Caco-2 (cell line): ENCODE results near the gene COX15. TPM values are rescaled to one million over a fixed set of nuclear protein-coding genes. Genes with fewer than 3 reads are reported as not detected.

ENCODE experiments used
- BruUV-seq: library from RNA; stranded (reverse); fragments of 400-500 nt; replicated peaks from 2 replicates; lab custom pipeline; 2021; lab: Mats Ljungman, UMichigan
- CTCF ChIA-PET: fragments of 300-600 bp; sonication (Branson Sonifier 250); formaldehyde crosslinking; loops from one replicate; lab custom pipeline; 2022; ENCODE audit warnings: antibody characterized with exemption; lab: Charles Lee
- POLR2A ChIA-PET: fragments of 300-600 bp; sonication (Branson Sonifier 250); formaldehyde crosslinking; loops from one replicate; lab custom pipeline; 2022; ENCODE audit warnings: antibody characterized with exemption; lab: Charles Lee
- DNase-seq, 2 experiments: peaks; one replicate each; pipeline versions ENCODE4 v3.0.0 to v3.0.0-alpha.2; 2020 to 2022
- H3K27me3 ChIP-seq: replicated peaks from 2 replicates; pipeline ENCODE4 v1.6.0; 2011; ENCODE audit warnings: low read length; ENCODE audit not compliant: control insufficient read depth, insufficient read depth
- H3K36me3 ChIP-seq: 2 replicates; pipeline ENCODE4 v1.5.1; 2011; ENCODE audit warnings: low read length; ENCODE audit not compliant: control insufficient read depth, insufficient read depth
- H3K4me1 ChIP-seq: fragments of 250-450 bp; sonication (Bioruptor Pico); 2 replicates; pipeline ENCODE4 v1.5.1; 2020; ENCODE audit warnings: mild to moderate bottlenecking
- H3K4me3 ChIP-seq: 2 replicates; pipeline ENCODE4 v1.5.1; 2011; ENCODE audit warnings: low read depth, mild to moderate bottlenecking, control low read depth, low read length
- H3K9me3 ChIP-seq: fragments of 250-450 bp; sonication (Bioruptor Pico); 2 replicates; pipeline ENCODE4 v1.5.1; 2020; ENCODE audit warnings: mild to moderate bottlenecking, moderate library complexity
- H3K27ac Mint-ChIP-seq: one replicate; pipeline ENCODE4 v1.8.0; 2022; ENCODE audit warnings: mixed read lengths; ENCODE audit not compliant: unreplicated experiment
- H3K27me3 Mint-ChIP-seq: one replicate; pipeline ENCODE4 v1.8.0; 2022; ENCODE audit warnings: mixed read lengths; ENCODE audit not compliant: insufficient read depth, unreplicated experiment
- H3K36me3 Mint-ChIP-seq: one replicate; pipeline ENCODE4 v1.8.0; 2022; ENCODE audit warnings: mild to moderate bottlenecking, mixed read lengths; ENCODE audit not compliant: insufficient read depth, unreplicated experiment
- H3K4me1 Mint-ChIP-seq: one replicate; pipeline ENCODE4 v1.8.0; 2022; ENCODE audit warnings: low read depth, mixed read lengths; ENCODE audit not compliant: unreplicated experiment
- H3K4me3 Mint-ChIP-seq: one replicate; pipeline ENCODE4 v1.8.0; 2022; ENCODE audit warnings: mild to moderate bottlenecking, moderate library complexity, mixed read lengths; ENCODE audit not compliant: unreplicated experiment
- H3K9me3 Mint-ChIP-seq: one replicate; pipeline ENCODE4 v1.8.0; 2022; ENCODE audit warnings: mixed read lengths; ENCODE audit not compliant: unreplicated experiment
- CTCF ChIP-seq, 2 experiments: fragments of 200-600 bp in 1 of 2; IDR thresholded peaks; 1 replicate in 1 of 2; 2 replicates in 1 of 2; pipeline versions ENCODE4 v1.5.1 to v1.8.0; 2011 to 2022; ENCODE audit warnings: antibody characterized with exemption in 1 of 2, control low read depth in 1 of 2, inconsistent platforms in 1 of 2, low read depth in 1 of 2, low read length in 1 of 2, mild to moderate bottlenecking in 1 of 2, moderate library complexity in 1 of 2; ENCODE audit not compliant: insufficient read depth in 1 of 2, severe bottlenecking in 1 of 2, unreplicated experiment in 1 of 2
- intact Hi-C: fragments of 100-400 bp; cut with micrococcal nuclease; formaldehyde crosslinking; loops from one replicate; pipeline ENCODE4 v1.10.0; 2022; ENCODE audit not compliant: unreplicated experiment
- total RNA-seq: library from RNA; stranded (reverse); gene quantifications from 2 replicates; pipeline ENCODE4 v1.2.3, GENCODE V29; 2022

COX15 gene
- total RNA-seq, 1 experiment from 2014 or later, result 47.6 TPM

GRCh38 chr10:99733366-99733765 is 1.4 kb upstream of the COX15 start:
- no TSS peak for BruUV-seq
- intact Hi-C loops, result no loop called here
- no peak for DNase-seq

DNA sequence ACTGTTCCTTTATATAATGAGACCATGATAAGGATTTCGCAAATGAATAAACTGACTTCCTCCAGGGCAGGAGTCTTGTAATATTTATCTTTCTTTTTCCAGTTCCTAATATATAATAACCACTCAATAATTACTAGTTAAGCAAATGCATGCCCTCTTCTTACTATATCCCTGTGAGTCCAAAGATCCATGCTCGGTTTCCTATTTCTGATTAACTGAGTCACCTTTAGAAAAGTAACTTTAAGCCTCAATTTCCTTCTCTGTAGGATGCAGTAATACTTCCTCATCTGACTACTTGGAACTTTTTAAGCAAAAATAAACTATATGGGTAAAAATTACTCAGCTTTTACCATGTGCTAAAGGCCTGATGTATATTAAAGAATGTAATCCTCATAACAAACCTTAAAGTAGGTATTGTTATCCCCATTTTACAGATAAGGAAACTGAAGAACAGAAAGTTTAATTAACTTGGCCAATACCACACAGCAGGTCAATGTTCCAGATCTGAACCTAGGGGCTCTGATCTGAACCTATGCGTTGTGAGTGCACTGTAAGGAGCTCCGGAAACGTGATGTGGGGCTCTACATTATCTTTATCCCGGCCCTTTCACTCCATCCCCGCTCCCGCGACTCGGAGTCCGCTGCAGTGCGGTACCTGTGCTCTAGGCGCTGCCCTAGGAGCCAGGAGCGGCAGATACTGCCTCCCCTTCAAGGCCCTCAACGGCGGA is 458 bp downstream of the COX15 start:
- H3K27me3 Mint-ChIP-seq, result no peaks in the 10 kb centered on the region
- H3K27ac Mint-ChIP-seq, result peak overlapping the region; percentile 97
- DNase-seq, result no peak
- intact Hi-C loops, result loop anchor here (1.0 kb wide), 2 partner anchors 51 to 111 kb away; partner anchors contain the start of genes ABCC2 and SLC25A28
- TSS peak; percentile 83 for BruUV-seq
- H3K27me3 ChIP-seq, result no peaks in the 10 kb centered on the region
- H3K4me1 Mint-ChIP-seq, result peaks cover 13% of the 10 kb centered on the region
- H3K4me3 ChIP-seq, result peak overlapping the region; percentile 98
- CTCF ChIA-PET, result interaction anchor here (0.5 to 2.0 kb wide), 8 partner anchors 30 to 248 kb away, joined by 3 to 9 read pairs (median 5); partner anchors contain the start of genes ABCC2 and ENTPD7
- no peaks in the 10 kb centered on the region for H3K9me3 Mint-ChIP-seq
- peak overlapping the region; percentile 96 for H3K4me3 Mint-ChIP-seq
- no peaks in the 10 kb centered on the region for H3K36me3 ChIP-seq
- H3K36me3 Mint-ChIP-seq, result peaks cover 59% of the 10 kb centered on the region
- H3K9me3 ChIP-seq, result no peaks in the 10 kb centered on the region
- POLR2A ChIA-PET, result interaction anchor here (0.7 to 2.0 kb wide), 9 partner anchors 9 to 370 kb away, joined by 3 to 27 read pairs (median 10); partner anchors contain the start of genes ABCC2, ENTPD7 and SLC25A28
- TF ChIP-seq CTCF (IDR thresholded peaks at IDR 0.05; ENCODE audit: insufficient read depth in 1 of 2, low read depth in 1 of 2, low read length in 1 of 2, severe bottlenecking in 1 of 2, unreplicated experiment in 1 of 2), result no peak
- H3K4me1 ChIP-seq, result no peaks in the 10 kb centered on the region; the same call in 1 of the 2 replicates

More at GRCh38 chr10:99733366-99733765, 1.4 kb upstream of the COX15 start:
- CTCF ChIA-PET, result interaction anchor here (1.6 to 2.0 kb wide), 2 partner anchors 49 to 74 kb away, joined by 5 to 9 read pairs; partner anchors contain the start of genes ABCC2 and ENTPD7
- H3K9me3 Mint-ChIP-seq, result no peaks in the 10 kb centered on the region
- H3K4me3 Mint-ChIP-seq, result peak overlapping the region; percentile 96
- no peaks in the 10 kb centered on the region for H3K27me3 Mint-ChIP-seq
- H3K36me3 Mint-ChIP-seq, result peaks cover 57% of the 10 kb centered on the region
- no peaks in the 10 kb centered on the region; the same call in 1 of the 2 replicates for H3K36me3 ChIP-seq
- H3K27me3 ChIP-seq, result no peaks in the 10 kb centered on the region
- TF ChIP-seq CTCF (IDR thresholded peaks at IDR 0.05; ENCODE audit: insufficient read depth in 1 of 2, low read depth in 1 of 2, low read length in 1 of 2, severe bottlenecking in 1 of 2, unreplicated experiment in 1 of 2), result no peak
- H3K4me1 ChIP-seq, result no peaks in the 10 kb centered on the region; the same call in 1 of the 2 replicates
- POLR2A ChIA-PET, result interaction anchor here (0.8 to 1.9 kb wide), 2 partner anchors 112 to 113 kb away, joined by 3 to 12 read pairs; partner anchors contain the start of gene SLC25A28
- no peak overlapping the region for H3K27ac Mint-ChIP-seq
- H3K9me3 ChIP-seq, result no peaks in the 10 kb centered on the region
- peak overlapping the region; percentile 23 for H3K4me3 ChIP-seq
- H3K4me1 Mint-ChIP-seq, result peaks cover 13% of the 10 kb centered on the region

DNA sequence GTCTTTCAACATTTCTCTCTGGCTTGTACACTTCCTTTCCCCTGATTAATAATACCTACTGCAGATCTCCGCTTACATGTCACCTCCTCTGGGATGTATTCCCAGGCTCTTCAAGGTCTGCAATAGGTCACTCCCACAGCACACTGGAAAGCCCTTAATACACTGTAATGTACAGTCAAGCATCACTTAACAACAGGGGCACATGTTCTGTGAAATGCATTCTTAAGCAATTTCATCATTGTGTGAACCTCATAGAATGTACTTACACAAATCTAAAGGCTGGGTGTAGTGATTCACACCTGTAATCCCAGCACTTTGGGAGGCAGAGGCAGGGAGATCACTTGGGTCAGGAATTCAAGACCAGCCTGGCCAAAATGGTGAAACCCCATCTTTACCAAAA is 1.9 kb downstream of the COX15 start:
- H3K4me1 Mint-ChIP-seq, result peaks cover 13% of the 10 kb centered on the region
- Histone ChIP-seq H3K9me3 (no peaks in the 10 kb centered on the region), H3K36me3 (0 out of 2 replicates have a peak, but pooled peaks cover 1% of the 10 kb centered on the region), H3K4me3 (no peak overlapping the region), H3K27me3 (no peaks in the 10 kb centered on the region), H3K4me1 (no peaks in the 10 kb centered on the region; the same call in 1 of the 2 replicates)
- H3K9me3 Mint-ChIP-seq, result no peaks in the 10 kb centered on the region
- peaks cover 67% of the 10 kb centered on the region for H3K36me3 Mint-ChIP-seq
- CTCF ChIA-PET, result no interaction called here
- no peak for DNase-seq
- no peak for TF ChIP-seq CTCF (IDR thresholded peaks at IDR 0.05; ENCODE audit: insufficient read depth in 1 of 2, low read depth in 1 of 2, low read length in 1 of 2, severe bottlenecking in 1 of 2, unreplicated experiment in 1 of 2)
- BruUV-seq, result no TSS peak
- H3K27ac Mint-ChIP-seq, result no peak overlapping the region
- H3K4me3 Mint-ChIP-seq, result no peak overlapping the region
- intact Hi-C loops, result no loop called here
- POLR2A ChIA-PET, result no interaction called here
- no peaks in the 10 kb centered on the region for H3K27me3 Mint-ChIP-seq
